Sigmoid colon (tissue), 4 donors: ENCODE measurements around the gene TTLL6.

ENCODE experiments used
- CTCF ChIP-seq, 4 experiments: fragments of 450-650 bp in 3 of 4; fragments of 200-600 bp in 1 of 4; IDR thresholded peaks; one replicate each; pipeline ENCODE4 v1.5.1; 2016 to 2019; ENCODE audit warnings: antibody characterized with exemption in 4 of 4, mild to moderate bottlenecking in 3 of 4, moderate library complexity in 2 of 4
- POLR2A ChIP-seq, 2 donors: fragments of 450-650 bp; IDR thresholded peaks; one replicate each; pipeline ENCODE4 v1.6.1; 2016; ENCODE audit warnings: antibody characterized with exemption in 2 of 2, mild to moderate bottlenecking in 2 of 2, moderate library complexity in 2 of 2
- POLR2AphosphoS5 ChIP-seq, 4 donors: sonication (generic); formaldehyde crosslinking; IDR thresholded peaks; one replicate each; pipeline ENCODE4 v1.6.1; 2017; ENCODE audit warnings: antibody characterized with exemption in 4 of 4

GRCh38 chr17:48725004-48725287 lies 92.1 kb downstream of the TTLL6 start:
- TF ChIP-seq CTCF (IDR thresholded peaks at IDR 0.05) (no peak), POLR2AphosphoS5 (IDR thresholded peaks at IDR 0.05) (no peak), POLR2A (IDR thresholded peaks at IDR 0.05) (no peak)
